ENCODE results near the gene TLE6.

DNA sequence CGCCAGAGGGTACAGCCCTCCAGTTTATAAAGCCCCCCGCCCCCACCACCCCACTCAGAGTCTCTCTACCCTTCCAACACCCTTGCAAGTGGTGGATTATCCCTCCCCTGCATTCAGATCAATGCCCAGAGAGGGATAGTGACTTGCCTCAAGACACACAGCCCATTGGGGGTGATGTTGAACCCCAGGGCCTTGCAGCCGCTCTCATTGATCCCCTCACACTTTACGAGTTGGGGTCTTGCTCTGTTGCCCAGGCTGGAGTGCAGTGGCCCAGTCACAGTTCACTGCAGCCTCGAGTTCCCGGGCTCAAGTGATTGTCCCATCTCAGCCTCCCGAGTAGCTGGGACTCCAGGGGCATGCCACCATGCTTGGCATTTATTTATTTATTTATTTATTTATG lies 40.6 kb downstream of the TLE6 start:
- TF ChIP-seq RFX5 (IDR thresholded peaks at IDR 0.05; ENCODE audit: low read depth, low read length) (no peak), POLR2A (IDR thresholded peaks at IDR 0.05; ENCODE audit: low read depth, low read length) (no peak), CEBPB (IDR thresholded peaks at IDR 0.05; ENCODE audit: low read depth, low read length) (no peak), BHLHE40 (IDR thresholded peaks at IDR 0.05; ENCODE audit: low read depth, low read length) (no peak), RAD21 (IDR thresholded peaks at IDR 0.05; ENCODE audit: low read length) (no peak)
- TF ChIP-seq, protein P1, sequence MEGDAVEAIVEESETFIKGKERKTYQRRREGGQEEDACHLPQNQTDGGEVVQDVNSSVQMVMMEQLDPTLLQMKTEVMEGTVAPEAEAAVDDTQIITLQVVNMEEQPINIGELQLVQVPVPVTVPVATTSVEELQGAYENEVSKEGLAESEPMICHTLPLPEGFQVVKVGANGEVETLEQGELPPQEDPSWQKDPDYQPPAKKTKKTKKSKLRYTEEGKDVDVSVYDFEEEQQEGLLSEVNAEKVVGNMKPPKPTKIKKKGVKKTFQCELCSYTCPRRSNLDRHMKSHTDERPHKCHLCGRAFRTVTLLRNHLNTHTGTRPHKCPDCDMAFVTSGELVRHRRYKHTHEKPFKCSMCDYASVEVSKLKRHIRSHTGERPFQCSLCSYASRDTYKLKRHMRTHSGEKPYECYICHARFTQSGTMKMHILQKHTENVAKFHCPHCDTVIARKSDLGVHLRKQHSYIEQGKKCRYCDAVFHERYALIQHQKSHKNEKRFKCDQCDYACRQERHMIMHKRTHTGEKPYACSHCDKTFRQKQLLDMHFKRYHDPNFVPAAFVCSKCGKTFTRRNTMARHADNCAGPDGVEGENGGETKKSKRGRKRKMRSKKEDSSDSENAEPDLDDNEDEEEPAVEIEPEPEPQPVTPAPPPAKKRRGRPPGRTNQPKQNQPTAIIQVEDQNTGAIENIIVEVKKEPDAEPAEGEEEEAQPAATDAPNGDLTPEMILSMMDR (conservative IDR thresholded peaks at IDR 0.05; ENCODE audit: low read depth, low read length) = no peak
- TF ChIP-seq, protein P2, sequence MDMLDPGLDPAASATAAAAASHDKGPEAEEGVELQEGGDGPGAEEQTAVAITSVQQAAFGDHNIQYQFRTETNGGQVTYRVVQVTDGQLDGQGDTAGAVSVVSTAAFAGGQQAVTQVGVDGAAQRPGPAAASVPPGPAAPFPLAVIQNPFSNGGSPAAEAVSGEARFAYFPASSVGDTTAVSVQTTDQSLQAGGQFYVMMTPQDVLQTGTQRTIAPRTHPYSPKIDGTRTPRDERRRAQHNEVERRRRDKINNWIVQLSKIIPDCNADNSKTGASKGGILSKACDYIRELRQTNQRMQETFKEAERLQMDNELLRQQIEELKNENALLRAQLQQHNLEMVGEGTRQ (IDR thresholded peaks at IDR 0.05; ENCODE audit: low read depth, low read length) = no peak
